Measurements from ENCODE around the gene CRACR2B. TPM values are rescaled to one million over a fixed set of nuclear protein-coding genes. Genes with fewer than 3 reads are reported as not detected.

The CRACR2B gene
- total RNA-seq, 1 experiment from 2014 or later, result 132 TPM

DNA sequence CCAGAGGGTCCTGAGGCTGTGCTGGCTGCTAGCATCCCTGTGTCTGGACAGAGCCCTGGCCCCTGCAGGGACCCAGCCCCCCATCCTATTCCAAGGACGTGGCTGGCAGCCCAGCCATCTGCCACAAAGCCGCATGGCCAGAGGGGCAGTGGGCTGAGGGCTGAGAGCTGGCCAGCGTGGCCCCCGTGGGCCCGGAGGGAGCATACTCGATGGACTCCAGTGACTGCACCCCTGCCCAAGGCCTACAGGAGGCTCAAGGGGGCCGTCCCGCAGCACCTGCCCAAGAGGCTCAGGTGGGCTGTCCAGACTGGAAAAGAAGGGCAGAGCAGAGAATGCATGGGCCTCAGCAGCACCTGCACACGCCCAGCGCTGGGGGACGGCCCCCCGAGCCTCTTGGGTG, 28.1 kb downstream of the CRACR2B start:
- ATAC-seq, result no peak
- TF ChIP-seq, protein P1, sequence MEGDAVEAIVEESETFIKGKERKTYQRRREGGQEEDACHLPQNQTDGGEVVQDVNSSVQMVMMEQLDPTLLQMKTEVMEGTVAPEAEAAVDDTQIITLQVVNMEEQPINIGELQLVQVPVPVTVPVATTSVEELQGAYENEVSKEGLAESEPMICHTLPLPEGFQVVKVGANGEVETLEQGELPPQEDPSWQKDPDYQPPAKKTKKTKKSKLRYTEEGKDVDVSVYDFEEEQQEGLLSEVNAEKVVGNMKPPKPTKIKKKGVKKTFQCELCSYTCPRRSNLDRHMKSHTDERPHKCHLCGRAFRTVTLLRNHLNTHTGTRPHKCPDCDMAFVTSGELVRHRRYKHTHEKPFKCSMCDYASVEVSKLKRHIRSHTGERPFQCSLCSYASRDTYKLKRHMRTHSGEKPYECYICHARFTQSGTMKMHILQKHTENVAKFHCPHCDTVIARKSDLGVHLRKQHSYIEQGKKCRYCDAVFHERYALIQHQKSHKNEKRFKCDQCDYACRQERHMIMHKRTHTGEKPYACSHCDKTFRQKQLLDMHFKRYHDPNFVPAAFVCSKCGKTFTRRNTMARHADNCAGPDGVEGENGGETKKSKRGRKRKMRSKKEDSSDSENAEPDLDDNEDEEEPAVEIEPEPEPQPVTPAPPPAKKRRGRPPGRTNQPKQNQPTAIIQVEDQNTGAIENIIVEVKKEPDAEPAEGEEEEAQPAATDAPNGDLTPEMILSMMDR (IDR thresholded peaks at IDR 0.05), result no peak
- TF ChIP-seq TCF7L2 (IDR thresholded peaks at IDR 0.05; ENCODE audit: low read depth, low read length) (no peak), POLR2AphosphoS5 (IDR thresholded peaks at IDR 0.05; ENCODE audit: low read depth, low read length) (no peak), SIN3A (IDR thresholded peaks at IDR 0.05; ENCODE audit: borderline replicate concordance, insufficient read depth, low read depth, low read length) (no peak)
- TF ChIP-seq, protein P2, sequence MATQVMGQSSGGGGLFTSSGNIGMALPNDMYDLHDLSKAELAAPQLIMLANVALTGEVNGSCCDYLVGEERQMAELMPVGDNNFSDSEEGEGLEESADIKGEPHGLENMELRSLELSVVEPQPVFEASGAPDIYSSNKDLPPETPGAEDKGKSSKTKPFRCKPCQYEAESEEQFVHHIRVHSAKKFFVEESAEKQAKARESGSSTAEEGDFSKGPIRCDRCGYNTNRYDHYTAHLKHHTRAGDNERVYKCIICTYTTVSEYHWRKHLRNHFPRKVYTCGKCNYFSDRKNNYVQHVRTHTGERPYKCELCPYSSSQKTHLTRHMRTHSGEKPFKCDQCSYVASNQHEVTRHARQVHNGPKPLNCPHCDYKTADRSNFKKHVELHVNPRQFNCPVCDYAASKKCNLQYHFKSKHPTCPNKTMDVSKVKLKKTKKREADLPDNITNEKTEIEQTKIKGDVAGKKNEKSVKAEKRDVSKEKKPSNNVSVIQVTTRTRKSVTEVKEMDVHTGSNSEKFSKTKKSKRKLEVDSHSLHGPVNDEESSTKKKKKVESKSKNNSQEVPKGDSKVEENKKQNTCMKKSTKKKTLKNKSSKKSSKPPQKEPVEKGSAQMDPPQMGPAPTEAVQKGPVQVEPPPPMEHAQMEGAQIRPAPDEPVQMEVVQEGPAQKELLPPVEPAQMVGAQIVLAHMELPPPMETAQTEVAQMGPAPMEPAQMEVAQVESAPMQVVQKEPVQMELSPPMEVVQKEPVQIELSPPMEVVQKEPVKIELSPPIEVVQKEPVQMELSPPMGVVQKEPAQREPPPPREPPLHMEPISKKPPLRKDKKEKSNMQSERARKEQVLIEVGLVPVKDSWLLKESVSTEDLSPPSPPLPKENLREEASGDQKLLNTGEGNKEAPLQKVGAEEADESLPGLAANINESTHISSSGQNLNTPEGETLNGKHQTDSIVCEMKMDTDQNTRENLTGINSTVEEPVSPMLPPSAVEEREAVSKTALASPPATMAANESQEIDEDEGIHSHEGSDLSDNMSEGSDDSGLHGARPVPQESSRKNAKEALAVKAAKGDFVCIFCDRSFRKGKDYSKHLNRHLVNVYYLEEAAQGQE (IDR thresholded peaks at IDR 0.05; ENCODE audit: insufficient read depth in 1 of 2, low read depth in 2 of 2, low read length in 1 of 2), result no peak
- Histone ChIP-seq H3K9me3 (ENCODE audit: control insufficient read depth, insufficient read depth, low read depth, low read length) (no peaks in the 10 kb centered on the region), H3K36me3 (ENCODE audit: control insufficient read depth, insufficient read depth, low read length) (no peaks in the 10 kb centered on the region), H3K27ac (ENCODE audit: low read length) (no peak overlapping the region), H3K4me3 (ENCODE audit: low read depth in 2 of 2, low read length in 2 of 2) (no peak overlapping the region), H3K4me1 (ENCODE audit: control insufficient read depth, insufficient read depth, low read length) (peaks cover 49% of the 10 kb centered on the region), H3K27me3 (ENCODE audit: control insufficient read depth, insufficient read depth, low read length) (no peaks in the 10 kb centered on the region)
- no peak for DNase-seq (ENCODE audit: low read depth, low spot score)
- in situ Hi-C loops (cut with HindIII; ENCODE audit: low pct_unique_long_range_greater_than_20kb, low sequenced_read_pairs), result no loop called here
- POLR2A ChIA-PET, result no interaction called here
- intact Hi-C loops (cut with micrococcal nuclease; ENCODE audit: unreplicated experiment), result no loop called here
- BruUV-seq (replicated peaks), result no TSS peak
- CTCF ChIA-PET, result interaction anchor here (0.8 kb wide), 1 partner anchor 8 kb away, joined by 3 read pairs; no protein-coding TSS in a partner anchor

DNA sequence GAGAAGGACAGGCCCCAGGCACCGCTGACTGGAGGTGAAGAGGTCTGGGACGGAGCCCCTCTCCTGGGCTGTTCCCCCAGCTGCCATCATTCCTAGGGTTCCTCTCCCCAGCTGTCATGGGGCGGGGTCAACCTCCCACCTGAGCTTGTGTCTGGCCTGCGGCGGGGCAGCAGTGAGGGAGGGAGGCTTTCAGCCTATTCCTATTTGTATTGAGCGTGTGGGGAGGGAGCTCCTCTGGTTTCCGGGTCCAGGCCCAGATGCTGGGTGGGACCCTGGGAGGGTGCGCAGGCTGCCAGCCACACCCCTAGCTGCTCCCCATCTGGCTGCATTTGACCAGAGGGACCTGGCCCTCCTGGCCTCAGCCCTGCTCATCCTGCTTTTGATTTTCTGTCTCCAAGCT, 28.7 kb downstream of the CRACR2B start:
- H3K4me3 ChIP-seq (ENCODE audit: low read depth in 2 of 2, low read length in 2 of 2), result no peak overlapping the region
- intact Hi-C loops (cut with micrococcal nuclease; ENCODE audit: unreplicated experiment), result no loop called here
- in situ Hi-C loops (cut with HindIII; ENCODE audit: low pct_unique_long_range_greater_than_20kb, low sequenced_read_pairs), result no loop called here

More for the DNA sequence above, 28.7 kb downstream of the CRACR2B start:
- TF ChIP-seq SIN3A (IDR thresholded peaks at IDR 0.05; ENCODE audit: borderline replicate concordance, insufficient read depth, low read depth, low read length) (no peak), POLR2AphosphoS5 (IDR thresholded peaks at IDR 0.05; ENCODE audit: low read depth, low read length) (no peak), TCF7L2 (IDR thresholded peaks at IDR 0.05; ENCODE audit: low read depth, low read length) (no peak)
- TF ChIP-seq, protein P2 (IDR thresholded peaks at IDR 0.05; ENCODE audit: insufficient read depth in 1 of 2, low read depth in 2 of 2, low read length in 1 of 2), result no peak
- TF ChIP-seq, protein P1 (IDR thresholded peaks at IDR 0.05), result no peak
- ATAC-seq (no peak; the same call in 1 of the 2 replicates), DNase-seq (ENCODE audit: low read depth, low spot score) (no peak)
- no TSS peak for BruUV-seq (replicated peaks)
- Histone ChIP-seq H3K36me3 (ENCODE audit: control insufficient read depth, insufficient read depth, low read length) (no peaks in the 10 kb centered on the region), H3K27me3 (ENCODE audit: control insufficient read depth, insufficient read depth, low read length) (no peaks in the 10 kb centered on the region), H3K27ac (ENCODE audit: low read length) (no peak overlapping the region), H3K9me3 (ENCODE audit: control insufficient read depth, insufficient read depth, low read depth, low read length) (no peaks in the 10 kb centered on the region), H3K4me1 (ENCODE audit: control insufficient read depth, insufficient read depth, low read length) (peaks cover 44% of the 10 kb centered on the region)
- POLR2A ChIA-PET, result no interaction called here
- CTCF ChIA-PET, result interaction anchor here (0.8 kb wide), 1 partner anchor 9 kb away, joined by 3 read pairs; no protein-coding TSS in a partner anchor

All from Panc1 (cell line).